Urothelium cell line (cell line): Measurements from ENCODE around the gene NDST1.

Source experiments
- DNase-seq: peaks from one replicate; pipeline ENCODE4 v3.0.0; 2011; ENCODE audit warnings: low spot score, mixed read lengths
- FAIRE-seq: peaks from 2 replicates; lab custom pipeline; 2011; peaks lifted over from hg19 to GRCh38; lab: Jason Lieb, UNC

Gene NDST1

DNA sequence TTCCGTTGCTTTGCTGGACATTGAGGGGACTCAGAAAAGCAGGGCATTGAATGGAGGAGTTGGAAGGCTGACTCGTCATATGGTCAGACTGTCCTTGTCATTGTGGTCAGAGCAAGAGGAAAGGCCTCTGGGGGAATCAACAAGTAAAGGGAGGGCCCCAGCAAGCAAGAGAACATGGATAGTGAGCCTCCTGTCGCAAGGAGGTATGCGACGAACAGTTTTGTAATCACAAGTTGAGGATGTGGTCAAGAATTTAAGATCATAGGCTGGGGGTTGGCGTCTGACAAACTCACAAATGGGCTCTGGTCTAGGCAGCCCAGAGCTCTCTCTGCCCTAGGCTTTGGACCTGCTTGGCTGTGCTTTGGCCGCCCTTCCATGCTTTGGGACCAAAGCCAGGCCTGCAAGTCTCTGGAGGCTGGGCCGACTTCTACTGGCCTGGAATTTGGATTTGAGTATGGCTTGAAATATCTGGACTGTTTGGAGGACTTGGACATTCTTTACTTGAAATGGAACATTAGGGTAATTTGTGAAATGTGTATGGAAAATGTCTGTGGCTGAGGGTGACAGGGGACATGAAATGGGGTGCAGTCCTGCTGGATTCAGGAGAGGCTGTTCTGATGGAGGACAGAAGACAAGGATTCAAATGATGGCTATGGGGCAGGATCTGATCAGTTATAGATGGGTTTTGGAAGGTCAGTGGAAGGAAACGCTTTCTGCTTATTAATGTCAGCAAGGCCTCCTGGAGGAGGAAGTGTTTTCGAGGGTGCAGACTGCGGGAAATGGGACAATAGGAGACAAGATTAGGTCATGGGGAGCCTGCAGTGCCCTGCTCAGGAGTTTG lies 19.2 kb upstream of the NDST1 start:
- FAIRE-seq, result no peak
- no peak for DNase-seq

GRCh38 chr5:150489360-150490295 lies 18.3 kb upstream of the NDST1 start:
- FAIRE-seq, result no peak
- DNase-seq, result no peak

GRCh38 chr5:150490296-150490669 lies 17.6 kb upstream of the NDST1 start:
- FAIRE-seq (no peak), DNase-seq (no peak)

DNA sequence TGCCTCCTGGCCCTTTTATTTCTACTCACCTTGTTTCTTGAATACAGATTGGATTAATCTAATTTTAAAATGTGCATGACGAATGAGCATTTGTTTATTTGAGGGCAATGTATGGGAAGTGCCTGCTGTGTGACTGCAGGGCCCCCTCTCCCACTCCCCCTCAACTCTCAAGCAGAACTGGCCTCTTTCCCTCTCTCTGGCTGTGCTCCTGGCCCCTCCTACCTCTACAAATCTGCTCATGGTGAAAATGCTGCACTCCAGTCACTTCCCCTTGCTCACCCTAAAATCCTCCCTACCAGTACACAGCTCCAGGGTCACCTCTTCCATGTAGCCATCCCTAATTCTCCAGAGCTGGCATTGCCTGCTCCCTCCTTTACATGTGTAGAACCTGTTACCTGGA lies 17.2 kb upstream of the NDST1 start:
- no peak for DNase-seq
- FAIRE-seq, result no peak

DNA sequence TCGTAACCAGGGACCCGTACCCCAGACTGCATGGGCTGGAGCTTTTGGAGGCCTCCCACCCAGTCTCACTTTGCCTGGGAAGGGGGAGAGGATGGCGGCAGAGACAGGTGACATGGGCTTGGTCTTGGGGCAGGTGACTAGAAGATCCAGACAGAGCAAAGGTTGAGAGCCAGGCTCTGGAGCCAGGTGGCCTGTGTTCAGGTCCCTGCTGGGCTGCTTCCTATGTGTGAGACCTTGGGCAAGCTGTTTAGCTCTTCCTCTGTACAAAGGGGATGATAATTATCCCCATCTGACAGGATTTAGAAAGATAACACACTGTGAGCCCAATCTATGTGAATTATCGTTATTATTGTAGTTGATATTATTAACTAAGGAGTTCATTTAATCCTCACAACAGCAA lies 16.1 kb upstream of the NDST1 start:
- FAIRE-seq (no peak), DNase-seq (no peak)

GRCh38 chr5:150492621-150493020 lies 15.3 kb upstream of the NDST1 start:
- DNase-seq (peak; percentile 75), FAIRE-seq (peak; percentile 27)

DNA sequence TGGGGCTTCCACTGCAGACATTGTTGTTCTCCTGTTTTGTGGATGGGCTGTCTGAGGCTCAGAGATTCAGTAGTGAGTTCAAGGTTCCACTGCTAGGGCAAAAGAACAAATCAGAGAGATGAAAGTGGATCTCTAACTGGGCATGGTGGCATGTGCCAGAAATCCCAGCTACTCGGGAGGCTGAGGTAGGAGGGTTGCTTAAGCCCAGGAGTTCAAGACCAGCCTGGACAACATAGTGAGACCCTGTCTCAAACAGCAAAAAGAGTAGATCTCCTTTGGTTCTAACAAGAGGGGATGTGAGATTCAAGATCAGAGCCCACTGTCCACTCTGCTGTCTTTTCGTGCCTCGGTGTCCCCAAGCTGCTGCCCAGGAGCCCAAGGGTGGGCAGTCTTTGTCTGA lies 11.8 kb upstream of the NDST1 start:
- FAIRE-seq (no peak), DNase-seq (no peak)

- DNase-seq, result no peak
- FAIRE-seq, result no peak
Measured at GRCh38 chr5:150496534-150496933, 11.4 kb upstream of the NDST1 start.

GRCh38 chr5:150497274-150497988 lies 10.5 kb upstream of the NDST1 start:
- FAIRE-seq, result peak; percentile 98
- DNase-seq, result peak; percentile 97

GRCh38 chr5:150497989-150498317 lies 10.0 kb upstream of the NDST1 start:
- DNase-seq (no peak), FAIRE-seq (no peak)

- DNase-seq (no peak), FAIRE-seq (no peak)
Measured at GRCh38 chr5:150498501-150498900, 9.4 kb upstream of the NDST1 start.

GRCh38 chr5:150498971-150499370 lies 9.0 kb upstream of the NDST1 start:
- DNase-seq (no peak), FAIRE-seq (no peak)

GRCh38 chr5:150499437-150499956 lies 8.4 kb upstream of the NDST1 start:
- peak; percentile 79 for FAIRE-seq

GRCh38 chr5:150500328-150500841 lies 7.5 kb upstream of the NDST1 start:
- no peak for FAIRE-seq
- no peak for DNase-seq

More at GRCh38 chr5:150499437-150499956, 8.4 kb upstream of the NDST1 start:
- DNase-seq, result no peak

DNA sequence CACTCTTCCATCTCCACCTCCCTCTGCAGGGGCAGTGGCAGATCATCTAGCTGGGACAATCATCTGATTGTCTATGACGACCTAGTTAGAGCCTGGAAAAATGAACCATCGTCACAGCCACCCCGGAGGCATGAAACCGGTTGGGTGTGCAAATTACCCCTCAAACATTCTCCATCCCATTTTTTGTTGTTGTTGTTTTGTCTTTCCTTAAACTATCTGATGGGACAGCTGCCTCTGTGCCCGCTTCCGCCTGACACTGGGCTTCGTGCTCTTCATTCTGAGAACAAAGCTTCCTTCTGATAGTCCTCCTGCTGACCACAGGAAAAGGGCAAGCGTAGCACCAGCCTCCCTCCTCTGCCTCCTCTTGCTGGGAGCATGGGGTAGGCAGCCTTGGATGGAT lies 7.0 kb upstream of the NDST1 start:
- DNase-seq (no peak), FAIRE-seq (peak; percentile 17)

- DNase-seq (no peak), FAIRE-seq (no peak)
Measured at GRCh38 chr5:150502106-150502505, 5.8 kb upstream of the NDST1 start.

DNA sequence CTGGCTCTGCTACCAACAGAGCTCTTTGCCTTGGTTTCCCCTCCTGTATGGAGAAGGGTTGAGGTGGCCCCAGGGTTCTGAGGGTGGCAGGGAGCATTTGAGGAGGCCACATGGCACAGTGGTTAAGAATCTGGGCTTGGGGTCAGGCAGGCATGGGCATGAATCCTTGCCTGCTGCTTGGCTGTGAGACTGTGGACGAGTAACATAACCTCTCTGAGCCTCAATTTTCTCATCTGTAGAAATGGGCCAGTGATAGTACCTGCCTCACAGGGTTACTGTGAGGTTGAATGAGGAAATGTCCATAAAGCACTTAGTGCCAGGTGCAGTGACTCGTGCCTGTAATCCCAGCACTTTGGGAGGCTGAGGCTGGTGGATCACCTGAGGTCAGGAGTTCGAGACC lies 5.1 kb upstream of the NDST1 start:
- DNase-seq, result no peak
- FAIRE-seq, result no peak

- FAIRE-seq (no peak), DNase-seq (no peak)
Measured at GRCh38 chr5:150503386-150503785, 4.5 kb upstream of the NDST1 start.

GRCh38 chr5:150503977-150504620 lies 3.8 kb upstream of the NDST1 start:
- DNase-seq, result no peak
- FAIRE-seq, result no peak

DNA sequence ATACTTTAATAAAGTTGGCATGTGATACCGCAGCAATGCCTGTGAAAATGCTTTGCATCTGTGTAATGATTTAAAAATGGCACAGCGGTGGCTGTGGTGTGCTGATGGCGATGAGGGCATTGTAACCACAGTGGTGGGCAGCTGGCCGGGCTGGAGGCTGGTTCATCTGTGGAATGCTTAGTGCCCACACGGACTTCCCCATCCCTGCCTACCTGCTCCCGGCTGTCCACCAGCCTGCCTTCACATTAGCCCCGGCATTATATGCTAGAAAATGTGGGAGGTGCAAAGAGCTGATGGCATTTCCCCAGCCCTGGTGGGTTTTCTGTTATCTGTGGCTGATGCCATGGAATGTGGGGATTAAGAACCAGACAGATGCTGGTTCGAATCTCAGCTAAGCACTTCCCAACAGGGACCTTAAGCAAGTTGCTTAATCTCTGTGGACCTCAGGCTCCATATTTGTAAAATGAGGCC lies 2.9 kb upstream of the NDST1 start:
- no peak for DNase-seq
- FAIRE-seq, result no peak
